Spleen (tissue), 11 donors: ENCODE results near the gene CCDC170. TPM values are rescaled to one million over a fixed set of nuclear protein-coding genes. Genes with fewer than 3 reads are reported as not detected.

Source experiments
- DNase-seq: peaks from one replicate; pipeline ENCODE4 v3.0.0-alpha.2; 2020
- H3K27ac ChIP-seq, 8 donors: fragments of 200-600 bp; sonication (generic) in 7 of 8; 1 replicate in 4 of 8; 2 replicates in 4 of 8; pipeline versions ENCODE4 v1.5.0 to v1.8.0; 2016 to 2021; ENCODE audit warnings: inconsistent platforms in 4 of 8, mild to moderate bottlenecking in 4 of 8, moderate library complexity in 1 of 8
- H3K27me3 ChIP-seq, 7 donors: fragments of 200-600 bp; sonication (generic) in 6 of 7; replicated peaks in 1 of 7; 1 replicate in 4 of 7; 2 replicates in 3 of 7; pipeline versions ENCODE4 v1.5.0 to v1.8.0; 2016 to 2021; ENCODE audit warnings: inconsistent platforms in 3 of 7, mild to moderate bottlenecking in 1 of 7
- H3K36me3 ChIP-seq, 6 donors: fragments of 200-600 bp; sonication (generic) in 5 of 6; 1 replicate in 4 of 6; 2 replicates in 2 of 6; pipeline versions ENCODE4 v1.5.0 to v1.8.0; 2016 to 2021; ENCODE audit warnings: inconsistent platforms in 2 of 6
- H3K4me1 ChIP-seq, 6 donors: fragments of 200-600 bp; sonication (generic) in 5 of 6; 1 replicate in 3 of 6; 2 replicates in 3 of 6; pipeline versions ENCODE4 v1.5.0 to v1.8.0; 2016 to 2021; ENCODE audit warnings: inconsistent platforms in 3 of 6
- H3K4me3 ChIP-seq, 8 donors: fragments of 200-600 bp; sonication (generic) in 7 of 8; 1 replicate in 4 of 8; 2 replicates in 4 of 8; pipeline versions ENCODE4 v1.5.0 to v1.8.0; 2016 to 2021; ENCODE audit warnings: inconsistent platforms in 4 of 8, mild to moderate bottlenecking in 4 of 8, moderate library complexity in 2 of 8
- H3K9me3 ChIP-seq, 8 donors: fragments of 200-600 bp; sonication (generic) in 7 of 8; 1 replicate in 4 of 8; 2 replicates in 4 of 8; pipeline versions ENCODE4 v1.5.0 to v1.8.0; 2016 to 2021; ENCODE audit warnings: inconsistent platforms in 4 of 8
- CTCF ChIP-seq, 11 experiments: fragments of 200-600 bp in 7 of 11; fragments of 450-650 bp in 4 of 11; sonication (generic) in 4 of 11; IDR thresholded peaks in 8 of 11; conservative IDR thresholded peaks in 3 of 11; 1 replicate in 7 of 11; 2 replicates in 4 of 11; pipeline versions ENCODE4 v1.4.0 to v1.8.0; 2016 to 2021; ENCODE audit warnings: antibody characterized with exemption in 11 of 11, inconsistent platforms in 4 of 11, mild to moderate bottlenecking in 1 of 11
- POLR2A ChIP-seq, 3 donors: fragments of 450-650 bp; IDR thresholded peaks; one replicate each; pipeline ENCODE4 v1.5.1; 2017; ENCODE audit warnings: antibody characterized with exemption in 3 of 3, mild to moderate bottlenecking in 1 of 3
- POLR2AphosphoS5 ChIP-seq, 3 donors: sonication (generic); formaldehyde crosslinking; IDR thresholded peaks; one replicate each; pipeline ENCODE4 v1.5.1; 2017; ENCODE audit warnings: antibody characterized with exemption in 3 of 3
- WGBS, 5 donors: extraction: QIAGEN DNeasy Blood & Tissue Kit in 3 of 5; methylation state at CpG; one replicate each; pipeline versions ENCODE4 v1.1.5 to v1.1.7; 2013 to 2018; 5-methylcytosine and 5-hydroxymethylcytosine counted together
- intact Hi-C: fragments of 100-400 bp; cut with DNase I; formaldehyde crosslinking; loops from one replicate; pipeline ENCODE4 v1.15.0; 2023; ENCODE audit warnings: low total_unique reads
- polyA plus RNA-seq, 3 donors: library from polyadenylated mRNA; stranded (reverse); fragments of 200-250 nt; gene quantifications; one replicate each; pipeline ENCODE4 v1.2.1, GENCODE V29; 2013
- total RNA-seq, 7 donors: library from RNA; depleted of rRNA in 3 of 7; stranded (reverse); fragments of >200 nt in 3 of 7; fragmentation: NEBNext Ultra II Directional in 4 of 7; extraction: Animal tissue kit (Norgen Biotek cat#: 25700) in 4 of 7; gene quantifications; one replicate each; pipeline versions ENCODE4 v1.1.0 to v1.2.1, GENCODE V29; 2016 to 2021
- donor health status: healthy with polysubstance abuse.
- donor health status: DM: no; HTN: no; CAD: no; lungs with moderate emphysema.
- donor health status: DM: no; HTN: no; CAD: no.
- donor health status: Bipolar disorder and iron deficiency.
- donor health status: healthy.
- donor health status: DM: no; HTN: no; CAD: no.
- donor health status: DM: yes; HTN: yes; CAD: no.

CCDC170 gene
- total and polyA plus RNA-seq, 10 donors = 0.49 to 4.3 (median 2.2) TPM

- 36 to 89% (median 70%) methylated on average over 1 of the region's 1 CpG for WGBS, 5 donors
- intact Hi-C loops = no loop called here
Observed at GRCh38 chr6:151523034-151523433, 29.2 kb downstream of the CCDC170 start.

GRCh38 chr6:151524059-151524458 is 30.2 kb downstream of the CCDC170 start:
- TF ChIP-seq POLR2A (IDR thresholded peaks at IDR 0.05) = no peak
- no peak for TF ChIP-seq POLR2AphosphoS5 (IDR thresholded peaks at IDR 0.05)
- no peak for TF ChIP-seq CTCF (IDR thresholded peaks at IDR 0.05 in 8 of 11, conservative IDR thresholded peaks at IDR 0.05 in 3 of 11)
- Histone ChIP-seq H3K36me3 (no peaks in the 10 kb centered on the region), H3K4me3 (no peak overlapping the region)

More at GRCh38 chr6:151523034-151523433, 29.2 kb downstream of the CCDC170 start:
- no peak overlapping the region for H3K27ac ChIP-seq
- no peaks in the 10 kb centered on the region for H3K4me1 ChIP-seq
- H3K27me3 ChIP-seq = no peaks in the 10 kb centered on the region
- DNase-seq = no peak
- no peak overlapping the region for H3K4me3 ChIP-seq
- H3K9me3 ChIP-seq = peaks cover 0 to 69% (median 56%) of the 10 kb centered on the region in 8 donors
- no peaks in the 10 kb centered on the region for H3K36me3 ChIP-seq
- TF ChIP-seq CTCF (IDR thresholded peaks at IDR 0.05 in 8 of 11, conservative IDR thresholded peaks at IDR 0.05 in 3 of 11) (no peak), POLR2A (IDR thresholded peaks at IDR 0.05) (no peak), POLR2AphosphoS5 (IDR thresholded peaks at IDR 0.05) (no peak)

GRCh38 chr6:151534576-151534975 is 40.8 kb downstream of the CCDC170 start:
- H3K4me3 ChIP-seq = no peak overlapping the region
- TF ChIP-seq CTCF (IDR thresholded peaks at IDR 0.05 in 8 of 11, conservative IDR thresholded peaks at IDR 0.05 in 3 of 11) (no peak), POLR2AphosphoS5 (IDR thresholded peaks at IDR 0.05) (no peak), POLR2A (IDR thresholded peaks at IDR 0.05) (no peak)
- 78 to 92% (median 91%) methylated on average over 3 of the region's 3 CpGs for WGBS, 5 donors
- peaks cover 0 to 20% (median 7%) of the 10 kb centered on the region in 8 donors for H3K9me3 ChIP-seq
- intact Hi-C loops = no loop called here
- H3K4me1 ChIP-seq = peaks cover 0 to 12% (median 0%) of the 10 kb centered on the region in 6 donors
- peaks cover 0 to under 1% (median 0%) of the 10 kb centered on the region in 7 donors for H3K27me3 ChIP-seq
- DNase-seq = no peak
- no peaks in the 10 kb centered on the region for H3K36me3 ChIP-seq
- H3K27ac ChIP-seq = no peak overlapping the region

More at GRCh38 chr6:151524059-151524458, 30.2 kb downstream of the CCDC170 start:
- 64 to 86% (median 78%) methylated on average over 2 of the region's 2 CpGs for WGBS, 5 donors
- no peak for DNase-seq
- no peak overlapping the region for H3K27ac ChIP-seq
- peaks cover 0 to under 1% (median 0%) of the 10 kb centered on the region in 7 donors for H3K27me3 ChIP-seq
- intact Hi-C loops = no loop called here
- no peaks in the 10 kb centered on the region for H3K4me1 ChIP-seq
- H3K9me3 ChIP-seq = peaks cover 0 to 59% (median 45%) of the 10 kb centered on the region in 8 donors

GRCh38 chr6:151535476-151536187 is 41.8 kb downstream of the CCDC170 start:
- peak overlapping the region in 7 of 8 donors; percentile 14 to 54 (median 46) for H3K27ac ChIP-seq
- H3K4me1 ChIP-seq = peaks cover 0 to 12% (median 0%) of the 10 kb centered on the region in 6 donors
- 57 to 75% (median 71%) methylated on average over 4 of the region's 4 CpGs for WGBS, 5 donors
- no peak for DNase-seq
- intact Hi-C loops = no loop called here
- H3K36me3 ChIP-seq = no peaks in the 10 kb centered on the region
- no peaks in the 10 kb centered on the region for H3K27me3 ChIP-seq
- H3K4me3 ChIP-seq = no peak overlapping the region
- no peak for TF ChIP-seq POLR2A (IDR thresholded peaks at IDR 0.05)
- no peak for TF ChIP-seq POLR2AphosphoS5 (IDR thresholded peaks at IDR 0.05)
- TF ChIP-seq CTCF (IDR thresholded peaks at IDR 0.05 in 8 of 11, conservative IDR thresholded peaks at IDR 0.05 in 3 of 11) = no peak
- peaks cover 0 to 28% (median 15%) of the 10 kb centered on the region in 8 donors for H3K9me3 ChIP-seq
